ENCODE measurements around the gene NSMF.

GRCh38 chr9:137416006-137416562 lies 43.0 kb downstream of the NSMF start:
- TF ChIP-seq CTCF (IDR thresholded peaks at IDR 0.05) (no peak), POLR2AphosphoS5 (IDR thresholded peaks at IDR 0.05; ENCODE audit: insufficient read depth in 1 of 2, low read depth in 1 of 2) (no peak)
